Measurements from ENCODE around the gene HDHD5.

Gene HDHD5

GRCh38 chr22:17194213-17194612 lies 35.1 kb upstream of the HDHD5 start:
- in situ Hi-C loops (cut with MboI; ENCODE audit: low sequenced_read_pairs, unreplicated experiment), result no loop called here
- no peak for TF ChIP-seq CTCF (IDR thresholded peaks at IDR 0.05; ENCODE audit: borderline replicate concordance, control extremely low read depth, extremely low read depth, insufficient read depth, missing control alignments)
- no peak for DNase-seq (ENCODE audit: low spot score)

- no peak for TF ChIP-seq CTCF (IDR thresholded peaks at IDR 0.05; ENCODE audit: borderline replicate concordance, control extremely low read depth, extremely low read depth, insufficient read depth, missing control alignments)
- in situ Hi-C loops (cut with MboI; ENCODE audit: low sequenced_read_pairs, unreplicated experiment), result no loop called here
- DNase-seq (ENCODE audit: low spot score), result no peak
Measured at GRCh38 chr22:17192186-17192585, 33.1 kb upstream of the HDHD5 start.

GRCh38 chr22:17191163-17191784 lies 32.2 kb upstream of the HDHD5 start:
- TF ChIP-seq CTCF (IDR thresholded peaks at IDR 0.05; ENCODE audit: borderline replicate concordance, control extremely low read depth, extremely low read depth, insufficient read depth, missing control alignments), result no peak
- no peak for DNase-seq (ENCODE audit: low spot score)
- in situ Hi-C loops (cut with MboI; ENCODE audit: low sequenced_read_pairs, unreplicated experiment), result no loop called here

- no peak for DNase-seq (ENCODE audit: low spot score)
- in situ Hi-C loops (cut with MboI; ENCODE audit: low sequenced_read_pairs, unreplicated experiment), result no loop called here
- TF ChIP-seq CTCF (IDR thresholded peaks at IDR 0.05; ENCODE audit: borderline replicate concordance, control extremely low read depth, extremely low read depth, insufficient read depth, missing control alignments), result no peak
Measured at GRCh38 chr22:17190702-17191101, 31.6 kb upstream of the HDHD5 start.

GRCh38 chr22:17176715-17177114 lies 17.6 kb upstream of the HDHD5 start:
- DNase-seq (ENCODE audit: low spot score), result no peak
- no peak for TF ChIP-seq CTCF (IDR thresholded peaks at IDR 0.05; ENCODE audit: borderline replicate concordance, control extremely low read depth, extremely low read depth, insufficient read depth, missing control alignments)
- in situ Hi-C loops (cut with MboI; ENCODE audit: low sequenced_read_pairs, unreplicated experiment), result loop anchor here (5.0 kb wide), 1 partner anchor 321 kb away; no protein-coding TSS in a partner anchor

GRCh38 chr22:17172029-17172833 lies 13.2 kb upstream of the HDHD5 start:
- in situ Hi-C loops (cut with MboI; ENCODE audit: low sequenced_read_pairs, unreplicated experiment), result no loop called here
- DNase-seq (ENCODE audit: low spot score), result no peak
- no peak for TF ChIP-seq CTCF (IDR thresholded peaks at IDR 0.05; ENCODE audit: borderline replicate concordance, control extremely low read depth, extremely low read depth, insufficient read depth, missing control alignments)

Measured in GM13976 (cell line).